PC-3 (cell line): Measurements from ENCODE around the gene PADI2. TPM values are rescaled to one million over a fixed set of nuclear protein-coding genes. Genes with fewer than 3 reads are reported as not detected.

Source experiments
- ATAC-seq: fragments of 200-7000 bp; cut with Tn5 transposase; 2 replicates; pipeline ENCODE4 v1.9.1; 2020; ENCODE audit warnings: mild to moderate bottlenecking, moderate library complexity
- BruUV-seq: library from RNA; stranded (reverse); fragments of 400-500 nt; replicated peaks from 2 replicates; lab custom pipeline; 2021; lab: Mats Ljungman, UMichigan
- CTCF ChIA-PET: fragments of 300-600 bp; sonication (Branson Sonifier 250); formaldehyde crosslinking; loops from one replicate; lab custom pipeline; 2022; ENCODE audit warnings: antibody characterized with exemption; lab: Charles Lee
- POLR2A ChIA-PET: fragments of 300-600 bp; sonication (Branson Sonifier 250); formaldehyde crosslinking; loops from one replicate; lab custom pipeline; 2022; ENCODE audit warnings: antibody characterized with exemption; ENCODE audit not compliant: unreplicated experiment; lab: Charles Lee
- DNase-seq: peaks from one replicate; pipeline ENCODE4 v3.0.0-alpha.2; 2015
- H2AFZ ChIP-seq: fragments of 300-600 bp; sonication (generic); 2 replicates; pipeline ENCODE4 v1.6.0; 2016; ENCODE audit warnings: antibody characterized with exemption, low read length
- H3F3A ChIP-seq: fragments of 300-600 bp; sonication (generic); one replicate; pipeline ENCODE4 v1.6.0; 2017; ENCODE audit warnings: antibody characterized with exemption, low read length, control low read depth, mild to moderate bottlenecking; ENCODE audit not compliant: unreplicated experiment
- H3K27ac ChIP-seq: fragments of 300-600 bp; sonication (generic); 2 replicates; pipeline ENCODE4 v1.5.1; 2016; ENCODE audit warnings: mild to moderate bottlenecking, low read length
- H3K27me3 ChIP-seq: fragments of 300-600 bp; sonication (generic); 2 replicates; pipeline ENCODE4 v1.6.1; 2016; ENCODE audit warnings: low read length, mixed read lengths
- H3K36me3 ChIP-seq: fragments of 300-600 bp; sonication (generic); 2 replicates; pipeline ENCODE4 v1.6.1; 2016; ENCODE audit warnings: low read depth, mixed run types, low read length, mixed read lengths
- H3K4me1 ChIP-seq: fragments of 300-600 bp; sonication (generic); 2 replicates; pipeline ENCODE4 v1.5.1; 2016; ENCODE audit warnings: low read length; ENCODE audit not compliant: insufficient read depth
- H3K4me2 ChIP-seq: fragments of 300-600 bp; sonication (generic); 2 replicates; pipeline ENCODE4 v1.6.0; 2016; ENCODE audit warnings: low read length
- H3K4me3 ChIP-seq: fragments of 300-600 bp; sonication (generic); 2 replicates; pipeline ENCODE4 v1.5.1; 2016; ENCODE audit warnings: mild to moderate bottlenecking, low read length, mixed read lengths
- H3K79me2 ChIP-seq: fragments of 300-600 bp; sonication (generic); 2 replicates; pipeline ENCODE4 v1.6.1; 2017; ENCODE audit warnings: low read length, mixed read lengths
- H3K9ac ChIP-seq: fragments of 300-600 bp; sonication (generic); 2 replicates; pipeline ENCODE4 v1.6.0; 2016; ENCODE audit warnings: mild to moderate bottlenecking, low read length
- H3K9me2 ChIP-seq: fragments of 300-600 bp; sonication (generic); replicated peaks from 2 replicates; pipeline ENCODE4 v1.6.1; 2016; ENCODE audit warnings: mixed run types, low read length, mixed read lengths
- H3K9me3 ChIP-seq: fragments of 300-600 bp; sonication (generic); 2 replicates; pipeline ENCODE4 v1.6.1; 2016; ENCODE audit warnings: low read length, mixed read lengths
- H4K20me1 ChIP-seq: fragments of 300-600 bp; sonication (generic); 2 replicates; pipeline ENCODE4 v1.6.1; 2016; ENCODE audit warnings: low read length, mixed read lengths
- CTCF ChIP-seq: fragments of 300-600 bp; sonication (generic); conservative IDR thresholded peaks from 2 replicates; pipeline ENCODE4 v1.5.1; 2017; ENCODE audit warnings: antibody characterized with exemption, low read depth, mild to moderate bottlenecking, low read length
- EZH2 ChIP-seq: fragments of 300-600 bp; sonication (generic); IDR thresholded peaks from one replicate; pipeline ENCODE4 v1.6.1; 2017; ENCODE audit warnings: antibody characterized with exemption, mild to moderate bottlenecking, low read length; ENCODE audit not compliant: unreplicated experiment
- EZH2phosphoT487 ChIP-seq: fragments of 300-600 bp; sonication (generic); IDR thresholded peaks from 2 replicates; pipeline ENCODE4 v1.6.1; 2018; ENCODE audit warnings: mild to moderate bottlenecking, antibody characterized with exemption, low read length, borderline replicate concordance
- intact Hi-C: fragments of 100-400 bp; cut with micrococcal nuclease; formaldehyde crosslinking; loops from 2 replicates; pipeline ENCODE4 v1.9.0; 2023
- total RNA-seq: library from RNA; depleted of rRNA; stranded (reverse); fragments of >200 nt; gene quantifications from 2 replicates; pipeline ENCODE4 v1.2.3, GENCODE V29; 2014

PADI2 gene
- total RNA-seq, 1 experiment from 2014 or later: 2.4 TPM

- ATAC-seq: no peak
- Histone ChIP-seq H3K27ac (no peak overlapping the region), H3K9me2 (no peaks in the 10 kb centered on the region), H3K36me3 (peaks cover 45% of the 10 kb centered on the region), H3F3A (no peaks in the 10 kb centered on the region), H3K9ac (no peak overlapping the region), H3K4me1 (no peaks in the 10 kb centered on the region), H3K4me2 (no peak overlapping the region), H2AFZ (no peak overlapping the region), H3K4me3 (no peak overlapping the region), H3K27me3 (no peaks in the 10 kb centered on the region), H4K20me1 (no peaks in the 10 kb centered on the region), H3K9me3 (no peaks in the 10 kb centered on the region), H3K79me2 (peaks cover 7% of the 10 kb centered on the region; the same call in 1 of the 2 replicates)
- intact Hi-C loops: no loop called here
- no peak for DNase-seq
- ChIA-PET CTCF (no interaction called here), POLR2A (no interaction called here)
- BruUV-seq: no TSS peak
- TF ChIP-seq CTCF: no peak
- TF ChIP-seq EZH2phosphoT487: no peak
- TF ChIP-seq EZH2: no peak
Observed at GRCh38 chr1:17030206-17030605, 89.0 kb downstream of the PADI2 start.

- Histone ChIP-seq H2AFZ (no peak overlapping the region), H3K4me2 (no peak overlapping the region), H3K9me3 (no peaks in the 10 kb centered on the region), H3F3A (no peaks in the 10 kb centered on the region), H4K20me1 (no peaks in the 10 kb centered on the region), H3K9ac (no peak overlapping the region), H3K4me3 (no peak overlapping the region), H3K4me1 (no peaks in the 10 kb centered on the region), H3K27ac (no peak overlapping the region), H3K9me2 (no peaks in the 10 kb centered on the region), H3K27me3 (no peaks in the 10 kb centered on the region), H3K79me2 (peaks cover 4% of the 10 kb centered on the region; the same call in 1 of the 2 replicates), H3K36me3 (peaks cover 56% of the 10 kb centered on the region)
- BruUV-seq: no TSS peak
- CTCF ChIA-PET: interaction anchor here (0.6 kb wide), 1 partner anchor 77 kb away, joined by 10 read pairs; no protein-coding TSS in a partner anchor
- intact Hi-C loops: no loop called here
- POLR2A ChIA-PET: no interaction called here
- ATAC-seq (no peak), DNase-seq (no peak)
- TF ChIP-seq EZH2phosphoT487: no peak
Observed at GRCh38 chr1:17028662-17029188, 90.5 kb downstream of the PADI2 start.

DNA sequence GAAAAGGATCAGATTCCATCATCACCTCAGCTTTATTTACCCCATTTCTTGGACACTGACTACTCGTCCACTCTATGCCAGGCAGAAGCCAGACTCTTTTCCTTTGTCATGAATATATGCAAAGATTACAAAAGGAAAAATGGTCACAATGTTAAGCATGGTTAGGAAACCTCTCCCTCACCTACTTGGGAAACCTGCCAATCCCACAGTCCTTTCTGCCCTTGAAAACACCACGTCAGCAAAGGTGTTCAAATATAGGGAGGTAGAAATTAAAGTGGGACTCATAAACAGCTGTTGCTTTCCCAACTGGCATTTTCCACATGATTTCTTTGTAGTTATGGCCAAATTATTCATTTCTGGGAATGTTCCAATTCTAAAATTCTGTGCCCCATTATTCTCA lies 91.4 kb downstream of the PADI2 start:
- Histone ChIP-seq H3K4me2 (no peak overlapping the region), H3K27me3 (no peaks in the 10 kb centered on the region), H3K9me3 (no peaks in the 10 kb centered on the region), H3K4me1 (no peaks in the 10 kb centered on the region), H3K27ac (no peak overlapping the region), H4K20me1 (no peaks in the 10 kb centered on the region), H2AFZ (no peak overlapping the region), H3K36me3 (peaks cover 61% of the 10 kb centered on the region), H3K4me3 (no peak overlapping the region), H3K9me2 (no peaks in the 10 kb centered on the region), H3F3A (no peaks in the 10 kb centered on the region), H3K9ac (no peak overlapping the region), H3K79me2 (peaks cover 4% of the 10 kb centered on the region; the same call in 1 of the 2 replicates)
- no peak for ATAC-seq
- POLR2A ChIA-PET: no interaction called here
- CTCF ChIA-PET: no interaction called here
- TF ChIP-seq EZH2phosphoT487 (no peak), EZH2 (no peak)
- BruUV-seq: no TSS peak
- DNase-seq: no peak
- intact Hi-C loops: no loop called here
